Peyer's patch (tissue), 4 donors: Measurements from ENCODE around the gene PPM1J. TPM values are rescaled to one million over a fixed set of nuclear protein-coding genes. Genes with fewer than 3 reads are reported as not detected.
"Not testable (repeated sequence)": the region's sequence is repeated elsewhere in the genome, so short reads cannot be mapped to it uniquely, and the experiment has no call there.

ENCODE experiments used
- DNase-seq, 3 donors: peaks; one replicate each; pipeline ENCODE4 v3.0.0-alpha.2; 2017 to 2019
- H3K27ac ChIP-seq, 4 donors: fragments of 200-600 bp; sonication (generic); one replicate each; pipeline ENCODE4 v1.5.1; 2016 to 2019
- H3K27me3 ChIP-seq, 2 donors: fragments of 200-600 bp; sonication (generic); one replicate each; pipeline ENCODE4 v1.5.1; 2019
- H3K36me3 ChIP-seq, 3 donors: fragments of 200-600 bp; sonication (generic); one replicate each; pipeline ENCODE4 v1.5.1; 2016 to 2019
- H3K4me1 ChIP-seq, 4 donors: fragments of 200-600 bp; sonication (generic); one replicate each; pipeline ENCODE4 v1.5.1; 2016 to 2019
- H3K4me3 ChIP-seq, 4 donors: fragments of 200-600 bp; sonication (generic); 1 replicate in 3 of 4; 2 replicates in 1 of 4; pipeline ENCODE4 v1.5.1; 2016 to 2019; ENCODE audit warnings: mild to moderate bottlenecking in 1 of 4
- H3K9me3 ChIP-seq, 4 donors: fragments of 200-600 bp; sonication (generic); one replicate each; pipeline ENCODE4 v1.5.1; 2016 to 2019; ENCODE audit warnings: mild to moderate bottlenecking in 1 of 4
- CTCF ChIP-seq, 6 experiments: fragments of 450-650 bp in 4 of 6; fragments of 200-600 bp in 2 of 6; sonication (generic) in 1 of 6; IDR thresholded peaks; one replicate each; pipeline ENCODE4 v1.5.1; 2017 to 2019; ENCODE audit warnings: antibody characterized with exemption in 6 of 6, mild to moderate bottlenecking in 3 of 6, moderate library complexity in 1 of 6
- POLR2A ChIP-seq, 2 donors: fragments of 450-650 bp; IDR thresholded peaks; one replicate each; pipeline ENCODE4 v1.5.1; 2017; ENCODE audit warnings: antibody characterized with exemption in 2 of 2, mild to moderate bottlenecking in 2 of 2, moderate library complexity in 2 of 2
- total RNA-seq, 4 donors: library from RNA; depleted of rRNA; stranded (reverse); fragments of >200 nt; gene quantifications; one replicate each; pipeline ENCODE4 v1.1.0, GENCODE V29; 2016

PPM1J gene
- total RNA-seq, 4 donors from 2014 or later, result 0.67 TPM; not detected in 3

GRCh38 chr1:112731451-112731850, 16.3 kb upstream of the PPM1J start:
- H3K27ac ChIP-seq, result no peak overlapping the region
- TF ChIP-seq CTCF (IDR thresholded peaks at IDR 0.05), result no peak
- no peak for TF ChIP-seq POLR2A (IDR thresholded peaks at IDR 0.05)
- H3K27me3 ChIP-seq, result no peaks in the 10 kb centered on the region
- H3K4me3 ChIP-seq, result no peak overlapping the region
- H3K9me3 ChIP-seq, result no peaks in the 10 kb centered on the region
- H3K4me1 ChIP-seq, result no peaks in the 10 kb centered on the region
- no peaks in the 10 kb centered on the region for H3K36me3 ChIP-seq
- DNase-seq, result no peak

- DNase-seq, result no peak
- no peak overlapping the region for H3K27ac ChIP-seq
- H3K9me3 ChIP-seq, result no peaks in the 10 kb centered on the region
- TF ChIP-seq POLR2A (IDR thresholded peaks at IDR 0.05) (no peak), CTCF (IDR thresholded peaks at IDR 0.05) (no peak)
- H3K4me3 ChIP-seq, result no peak overlapping the region
- H3K27me3 ChIP-seq, result no peaks in the 10 kb centered on the region
- H3K36me3 ChIP-seq, result no peaks in the 10 kb centered on the region
- H3K4me1 ChIP-seq, result no peaks in the 10 kb centered on the region
These were observed 14.8 kb upstream of the PPM1J start for GRCh38 chr1:112729909-112730308.

GRCh38 chr1:112729011-112729410, 13.9 kb upstream of the PPM1J start:
- H3K4me1 ChIP-seq, DNase-seq, H3K27ac ChIP-seq, H3K9me3 ChIP-seq, H3K36me3 ChIP-seq, H3K4me3 ChIP-seq, H3K27me3 ChIP-seq: not testable (repeated sequence)

GRCh38 chr1:112728306-112728971, 13.3 kb upstream of the PPM1J start:
- H3K4me3 ChIP-seq, DNase-seq: not testable (repeated sequence)

GRCh38 chr1:112727716-112728115, 12.6 kb upstream of the PPM1J start:
- H3K27ac ChIP-seq, result no peak overlapping the region
- H3K9me3 ChIP-seq, result no peaks in the 10 kb centered on the region
- no peaks in the 10 kb centered on the region for H3K36me3 ChIP-seq
- H3K27me3 ChIP-seq, result no peaks in the 10 kb centered on the region
- H3K4me3 ChIP-seq, result no peak overlapping the region
- peaks cover 0 to 6% (median 1%) of the 10 kb centered on the region in 4 donors for H3K4me1 ChIP-seq
- TF ChIP-seq POLR2A (IDR thresholded peaks at IDR 0.05) (no peak), CTCF (IDR thresholded peaks at IDR 0.05) (no peak)
- no peak for DNase-seq

More at GRCh38 chr1:112728306-112728971, 13.3 kb upstream of the PPM1J start:
- not testable (repeated sequence) for H3K4me1 ChIP-seq, H3K36me3 ChIP-seq, H3K27ac ChIP-seq, H3K27me3 ChIP-seq, H3K9me3 ChIP-seq

- DNase-seq, H3K4me3 ChIP-seq, H3K27me3 ChIP-seq, H3K36me3 ChIP-seq, H3K27ac ChIP-seq, H3K9me3 ChIP-seq: not testable (repeated sequence)
- H3K4me1 ChIP-seq, result peaks cover 0 to 11% (median 1%) of the 10 kb centered on the region in 4 donors
These were observed 9.1 kb upstream of the PPM1J start for GRCh38 chr1:112724240-112724639.

GRCh38 chr1:112723511-112723839, 8.3 kb upstream of the PPM1J start:
- Histone ChIP-seq H3K4me1 (peaks cover 0 to 17% (median 4%) of the 10 kb centered on the region in 4 donors), H3K9me3 (no peaks in the 10 kb centered on the region), H3K27me3 (no peaks in the 10 kb centered on the region), H3K27ac (no peak overlapping the region), H3K4me3 (no peak overlapping the region), H3K36me3 (no peaks in the 10 kb centered on the region)
- no peak for DNase-seq
- TF ChIP-seq POLR2A (IDR thresholded peaks at IDR 0.05), result no peak
- no peak for TF ChIP-seq CTCF (IDR thresholded peaks at IDR 0.05)
